A172 (cell line): Measurements from ENCODE around the gene SPG7. TPM values are rescaled to one million over a fixed set of nuclear protein-coding genes. Genes with fewer than 3 reads are reported as not detected.

Source experiments
- DNase-seq: peaks from one replicate; pipeline ENCODE4 v3.0.0-alpha.2; 2015; ENCODE audit warnings: low spot score
- total RNA-seq: library from RNA; depleted of rRNA; stranded (reverse); fragments of >200 nt; shearing (Covaris generic); gene quantifications from 2 replicates; pipeline ENCODE4 v1.2.3, GENCODE V29; 2014; rRNA removed

SPG7 gene
- total RNA-seq, 1 experiment from 2014 or later, result 208 TPM

GRCh38 chr16:89598199-89598598 lies 90.0 kb downstream of the SPG7 start:
- no peak for DNase-seq

- peak; percentile 79 for DNase-seq
Measured at GRCh38 chr16:89599451-89599858, 91.3 kb downstream of the SPG7 start.

GRCh38 chr16:89599902-89600301 lies 91.7 kb downstream of the SPG7 start:
- DNase-seq, result no peak

- no peak for DNase-seq
Measured at GRCh38 chr16:89600427-89600826, 92.2 kb downstream of the SPG7 start.

GRCh38 chr16:89600956-89601355 lies 92.8 kb downstream of the SPG7 start:
- peak; percentile 34 for DNase-seq

GRCh38 chr16:89601906-89602272 lies 93.7 kb downstream of the SPG7 start:
- DNase-seq, result no peak

- peak; percentile 91 for DNase-seq
Measured at GRCh38 chr16:89602273-89602951, 94.2 kb downstream of the SPG7 start.

- DNase-seq, result no peak
Measured at GRCh38 chr16:89602952-89603590, 94.9 kb downstream of the SPG7 start.

- no peak for DNase-seq
Measured at GRCh38 chr16:89604764-89605163, 96.6 kb downstream of the SPG7 start.

- DNase-seq, result no peak
Measured at GRCh38 chr16:89605186-89605970, 97.2 kb downstream of the SPG7 start.

- DNase-seq, result no peak
Measured at GRCh38 chr16:89606006-89606405, 97.8 kb downstream of the SPG7 start.

Other genes with a start within 250 kb of the SPG7 start
- gene ANKRD11, start 17.8 kb upstream of the SPG7 start, total RNA-seq, result 48.3 and 61.6 TPM in 2 replicates
- 4,331 and 5,553 TPM in 2 replicates for gene RPL13, start 52.3 kb downstream of the SPG7 start, total RNA-seq
- 4.7 and 18.5 TPM in 2 replicates for gene CPNE7, start 67.4 kb downstream of the SPG7 start, total RNA-seq
- 0.43 and 1.2 TPM in 2 replicates for gene DPEP1, start 105.2 kb downstream of the SPG7 start, total RNA-seq
- gene CHMP1A, start 149.3 kb downstream of the SPG7 start, total RNA-seq, result 83.6 and 105 TPM in 2 replicates
- 8.5 and 12.4 TPM in 2 replicates for gene SPATA33, start 149.4 kb downstream of the SPG7 start, total RNA-seq
- 31.1 and 46.6 TPM in 2 replicates for gene CDK10, start 178.3 kb downstream of the SPG7 start, total RNA-seq
- 21.1 and 24.3 TPM in 2 replicates for gene SPATA2L, start 193.3 kb downstream of the SPG7 start, total RNA-seq
- gene VPS9D1, start 212.5 kb downstream of the SPG7 start, total RNA-seq, result 12.0 and 14.2 TPM in 2 replicates
- gene ZNF276, start 213.1 kb downstream of the SPG7 start, total RNA-seq, result 14.6 and 18.9 TPM in 2 replicates